GM19467 (cell line): ENCODE measurements around the gene RNF168.
A peak's percentile ranks its signal among the peaks of the same experiment; 100 is the strongest.
"Not testable (repeated sequence)": the region's sequence is repeated elsewhere in the genome, so short reads cannot be mapped to it uniquely, and the experiment has no call there.

Experiments used
- ATAC-seq: cut with Tn5 transposase; IDR thresholded peaks from one replicate; pipeline ENCODE4 v1.9.1; 2021; ENCODE audit warnings: mild to moderate bottlenecking, moderate library complexity; ENCODE audit not compliant: unreplicated experiment

The RNF168 gene

GRCh38 chr3:196517162-196517800, 13.7 kb upstream of the RNF168 start:
- ATAC-seq: no peak

GRCh38 chr3:196514913-196515621, 11.5 kb upstream of the RNF168 start, which contains the start of gene SMCO1:
TSS of gene SMCO1 (minus strand) at chr3:196515346. CDS start at chr3:196515209, 137 bp downstream.
- ATAC-seq: no peak

- ATAC-seq: no peak
Measured at GRCh38 chr3:196514350-196514716, 10.8 kb upstream of the RNF168 start.

- no peak for ATAC-seq
Measured at GRCh38 chr3:196513697-196514349, 10.3 kb upstream of the RNF168 start.

GRCh38 chr3:196511646-196512425, 8.3 kb upstream of the RNF168 start:
- ATAC-seq: not testable (repeated sequence)

GRCh38 chr3:196511108-196511507, 7.5 kb upstream of the RNF168 start:
- ATAC-seq: not testable (repeated sequence)

GRCh38 chr3:196506687-196507086, 3.1 kb upstream of the RNF168 start:
- ATAC-seq: no peak

- ATAC-seq: no peak
Measured at GRCh38 chr3:196504556-196504955, 988 bp upstream of the RNF168 start.

GRCh38 chr3:196504077-196504398, 470 bp upstream of the RNF168 start:
- ATAC-seq: not testable (repeated sequence)

- ATAC-seq: peak; percentile 7
Measured at GRCh38 chr3:196502775-196503195, 783 bp downstream of the RNF168 start.

GRCh38 chr3:196501316-196502044, 2.1 kb downstream of the RNF168 start:
- ATAC-seq: no peak

- no peak for ATAC-seq
Measured at GRCh38 chr3:196499807-196500524, 3.6 kb downstream of the RNF168 start.

GRCh38 chr3:196499061-196499460, 4.5 kb downstream of the RNF168 start:
- ATAC-seq: no peak

- ATAC-seq: no peak
Measured at GRCh38 chr3:196498297-196498696, 5.3 kb downstream of the RNF168 start.

GRCh38 chr3:196496183-196496582, 7.4 kb downstream of the RNF168 start:
- ATAC-seq: no peak

GRCh38 chr3:196493292-196493691, 10.3 kb downstream of the RNF168 start:
- ATAC-seq: no peak

GRCh38 chr3:196492080-196492479, 11.5 kb downstream of the RNF168 start:
- no peak for ATAC-seq

- ATAC-seq: no peak
Measured at GRCh38 chr3:196489747-196490146, 13.8 kb downstream of the RNF168 start.

GRCh38 chr3:196486263-196486662, 17.3 kb downstream of the RNF168 start:
- ATAC-seq: no peak

- no peak for ATAC-seq
Measured at GRCh38 chr3:196477678-196478077, 25.9 kb downstream of the RNF168 start.
